Measurements from ENCODE around the gene RPS25. TPM values are rescaled to one million over a fixed set of nuclear protein-coding genes. Genes with fewer than 3 reads are reported as not detected.

The RPS25 gene
- total and polyA plus RNA-seq, 7 donors: 1,350 to 3,409 (median 2,533) TPM

DNA sequence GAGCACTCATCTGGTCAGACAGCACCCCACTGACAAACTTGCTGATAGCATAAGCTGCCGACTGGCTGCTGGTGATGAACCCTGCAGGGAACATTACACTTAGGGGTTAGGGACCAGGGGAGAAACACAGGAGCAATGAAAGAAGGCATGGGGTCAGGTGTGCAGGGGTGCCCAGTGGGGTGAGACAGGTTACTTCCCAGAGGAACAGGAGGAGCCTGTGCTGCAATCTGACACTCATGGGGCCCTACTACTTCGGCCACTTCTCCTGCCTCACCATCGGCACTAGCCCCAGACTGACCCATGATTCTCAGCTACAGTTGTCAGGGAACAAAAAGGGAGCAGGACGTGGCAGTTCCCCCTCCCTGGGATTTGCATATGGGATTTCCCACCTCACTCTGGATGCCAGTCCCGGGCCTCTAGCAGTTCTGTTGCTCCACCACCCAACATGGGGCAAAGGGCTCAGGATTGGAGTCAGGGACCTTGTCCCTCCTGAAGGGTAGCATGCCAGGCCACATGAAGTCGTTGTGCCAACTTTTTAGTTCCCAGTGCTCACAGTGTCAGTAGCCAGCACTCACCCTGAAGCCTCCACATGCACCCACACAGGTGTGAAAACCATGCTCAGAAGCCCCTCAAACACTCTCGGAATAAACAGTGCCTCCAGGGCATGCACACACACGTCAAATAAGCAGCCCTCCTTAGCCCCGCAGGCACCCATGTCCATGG is 10.4 kb upstream of the RPS25 start:
- TF ChIP-seq POLR2A (IDR thresholded peaks at IDR 0.05) (no peak), POLR2AphosphoS5 (IDR thresholded peaks at IDR 0.05) (no peak), EP300 (IDR thresholded peaks at IDR 0.05) (no peak)
- TF ChIP-seq, protein P1, sequence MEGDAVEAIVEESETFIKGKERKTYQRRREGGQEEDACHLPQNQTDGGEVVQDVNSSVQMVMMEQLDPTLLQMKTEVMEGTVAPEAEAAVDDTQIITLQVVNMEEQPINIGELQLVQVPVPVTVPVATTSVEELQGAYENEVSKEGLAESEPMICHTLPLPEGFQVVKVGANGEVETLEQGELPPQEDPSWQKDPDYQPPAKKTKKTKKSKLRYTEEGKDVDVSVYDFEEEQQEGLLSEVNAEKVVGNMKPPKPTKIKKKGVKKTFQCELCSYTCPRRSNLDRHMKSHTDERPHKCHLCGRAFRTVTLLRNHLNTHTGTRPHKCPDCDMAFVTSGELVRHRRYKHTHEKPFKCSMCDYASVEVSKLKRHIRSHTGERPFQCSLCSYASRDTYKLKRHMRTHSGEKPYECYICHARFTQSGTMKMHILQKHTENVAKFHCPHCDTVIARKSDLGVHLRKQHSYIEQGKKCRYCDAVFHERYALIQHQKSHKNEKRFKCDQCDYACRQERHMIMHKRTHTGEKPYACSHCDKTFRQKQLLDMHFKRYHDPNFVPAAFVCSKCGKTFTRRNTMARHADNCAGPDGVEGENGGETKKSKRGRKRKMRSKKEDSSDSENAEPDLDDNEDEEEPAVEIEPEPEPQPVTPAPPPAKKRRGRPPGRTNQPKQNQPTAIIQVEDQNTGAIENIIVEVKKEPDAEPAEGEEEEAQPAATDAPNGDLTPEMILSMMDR (IDR thresholded peaks at IDR 0.05): no peak
- Histone ChIP-seq H3K4me3 (no peak overlapping the region), H3K27me3 (no peaks in the 10 kb centered on the region), H3K9me3 (no peaks in the 10 kb centered on the region), H3K4me1 (peaks cover 0 to 17% (median 16%) of the 10 kb centered on the region in 4 donors), H3K36me3 (peaks cover 7 to 34% (median 10%) of the 10 kb centered on the region in 4 donors), H3K27ac (no peak overlapping the region)
- 28 to 70% methylated on average over 9 of the region's 9 CpGs for WGBS, 2 donors
- no peak for DNase-seq
- intact Hi-C loops (cut with DNase I): no loop called here

DNA sequence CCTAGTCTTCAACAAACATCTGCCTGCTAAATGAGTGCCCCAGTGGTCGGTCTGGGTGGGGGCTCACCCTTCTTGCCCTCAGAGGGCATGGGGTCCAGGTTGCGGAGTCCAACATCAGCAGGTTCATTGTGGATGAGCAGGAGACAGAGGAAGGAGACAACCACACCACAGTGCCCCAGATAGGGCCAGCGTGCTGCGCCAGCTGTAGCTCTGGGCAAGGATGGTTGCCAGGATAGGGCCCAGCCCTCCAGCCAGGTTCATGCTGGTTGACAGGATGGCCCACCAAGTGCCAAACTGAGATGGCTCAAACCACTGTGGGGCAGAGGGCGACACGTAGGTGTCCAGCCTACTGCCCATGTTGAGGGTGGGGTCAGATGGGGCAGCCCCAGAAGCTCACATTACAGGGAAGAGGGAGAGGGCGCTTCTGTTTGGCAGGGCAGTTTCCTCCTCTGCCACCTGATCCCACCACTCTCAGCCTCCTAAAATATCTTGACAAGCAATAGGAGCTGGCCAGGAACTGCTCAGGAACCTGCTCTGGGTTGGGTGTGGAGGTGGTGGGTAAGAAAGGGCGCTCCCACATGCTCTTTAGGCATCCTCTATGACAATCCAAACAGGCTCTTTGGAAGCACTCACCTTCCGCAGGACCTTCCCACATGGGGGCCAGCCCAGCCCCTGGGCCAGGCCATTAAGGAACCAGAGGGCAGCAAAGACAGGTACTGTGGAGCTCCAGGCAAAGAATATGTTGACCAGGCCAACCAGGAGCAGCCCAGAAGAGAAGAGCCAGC is 9.6 kb upstream of the RPS25 start:
- H3K27ac ChIP-seq: no peak overlapping the region
- intact Hi-C loops (cut with DNase I): no loop called here
- no peak overlapping the region for H3K4me3 ChIP-seq
- TF ChIP-seq POLR2A (IDR thresholded peaks at IDR 0.05) (no peak), EP300 (IDR thresholded peaks at IDR 0.05) (no peak), POLR2AphosphoS5 (IDR thresholded peaks at IDR 0.05) (no peak)
- TF ChIP-seq, protein P1 (IDR thresholded peaks at IDR 0.05): no peak
- H3K4me1 ChIP-seq: peaks cover 0 to 17% (median 16%) of the 10 kb centered on the region in 4 donors
- H3K36me3 ChIP-seq: peaks cover 12 to 40% (median 14%) of the 10 kb centered on the region in 4 donors
- H3K27me3 ChIP-seq: no peaks in the 10 kb centered on the region
- no peak for DNase-seq
- 74 to 94% methylated on average over 9 of the region's 9 CpGs for WGBS, 2 donors
- H3K9me3 ChIP-seq: no peaks in the 10 kb centered on the region

DNA sequence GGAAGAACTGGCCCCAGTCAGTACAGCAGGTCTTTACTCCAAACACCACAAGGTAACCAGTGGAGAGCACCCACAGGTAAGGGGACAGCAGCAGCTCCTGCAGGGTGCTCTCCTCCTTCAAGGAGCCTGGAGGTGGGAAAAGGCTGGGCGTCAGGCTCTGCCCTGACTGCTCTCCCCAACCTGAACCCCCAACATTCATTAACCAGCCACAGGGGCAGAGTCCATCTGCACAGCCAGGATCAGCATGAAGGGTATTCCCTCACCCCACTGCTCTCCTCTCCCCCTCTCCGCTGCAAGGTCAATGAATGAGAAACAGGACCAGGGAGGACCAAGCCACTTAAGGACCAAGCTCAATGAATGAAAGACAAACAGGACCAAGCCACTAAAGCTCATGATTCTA is 8.8 kb upstream of the RPS25 start:
- H3K27ac ChIP-seq: no peak overlapping the region
- no peak overlapping the region for H3K4me3 ChIP-seq
- H3K4me1 ChIP-seq: peaks cover 0 to 19% (median 16%) of the 10 kb centered on the region in 4 donors
- no peak for TF ChIP-seq POLR2A (IDR thresholded peaks at IDR 0.05)
- no peak for TF ChIP-seq EP300 (IDR thresholded peaks at IDR 0.05)
- no peak for TF ChIP-seq POLR2AphosphoS5 (IDR thresholded peaks at IDR 0.05)
- TF ChIP-seq, protein P1 (IDR thresholded peaks at IDR 0.05): no peak
- no peaks in the 10 kb centered on the region for H3K9me3 ChIP-seq
- H3K36me3 ChIP-seq: peaks cover 14 to 48% (median 19%) of the 10 kb centered on the region in 4 donors
- WGBS, 2 donors: 27 to 68% methylated on average over 2 of the region's 2 CpGs
- H3K27me3 ChIP-seq: no peaks in the 10 kb centered on the region
- intact Hi-C loops (cut with DNase I): no loop called here
- no peak for DNase-seq

DNA sequence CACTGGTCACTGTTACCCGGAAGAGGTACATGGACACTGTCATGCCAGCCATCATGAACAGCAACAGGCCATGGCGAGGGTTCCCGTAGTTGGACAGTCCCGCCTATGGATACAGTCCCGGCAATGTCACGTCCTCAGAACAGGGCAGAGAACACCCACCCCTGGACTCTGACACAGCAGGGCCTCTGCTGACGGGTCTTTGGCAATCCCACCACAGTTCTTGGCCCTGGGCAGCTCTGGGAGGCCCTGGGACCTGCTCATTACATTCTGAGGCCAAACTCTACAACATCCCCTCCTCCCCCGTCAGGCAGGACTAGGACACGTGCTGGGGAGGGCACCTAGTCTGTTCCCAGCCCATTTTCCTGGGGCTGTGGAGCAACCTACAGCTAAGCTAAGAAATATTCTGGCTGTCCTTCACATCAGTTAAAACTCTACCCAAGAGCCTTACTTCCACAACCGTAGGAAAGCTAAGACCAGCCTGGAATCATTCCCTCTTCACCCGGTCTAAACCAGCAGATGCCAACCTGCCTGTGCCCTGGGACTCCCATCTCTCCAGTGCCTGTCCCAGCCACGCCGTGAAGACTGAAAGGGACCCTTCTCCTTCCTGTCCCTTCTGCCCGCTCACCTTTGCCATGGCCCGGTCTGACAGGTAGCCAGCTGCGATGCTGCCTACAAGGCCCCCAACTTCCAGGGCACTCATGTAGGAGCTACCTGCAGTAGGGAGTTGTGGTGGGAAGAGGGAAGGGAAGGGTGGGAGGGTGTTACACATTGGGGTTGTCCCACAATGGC is 8.0 kb upstream of the RPS25 start:
- no peaks in the 10 kb centered on the region for H3K9me3 ChIP-seq
- H3K27me3 ChIP-seq: no peaks in the 10 kb centered on the region
- WGBS, 2 donors: 89 to 91% methylated on average over 16 of the region's 16 CpGs
- no peak overlapping the region for H3K27ac ChIP-seq
- DNase-seq: peak; percentile 47
- H3K4me1 ChIP-seq: peaks cover 0 to 22% (median 20%) of the 10 kb centered on the region in 4 donors
- intact Hi-C loops (cut with DNase I): no loop called here
- TF ChIP-seq POLR2A (IDR thresholded peaks at IDR 0.05) (no peak), POLR2AphosphoS5 (IDR thresholded peaks at IDR 0.05) (no peak), EP300 (IDR thresholded peaks at IDR 0.05) (no peak)
- TF ChIP-seq, protein P1 (IDR thresholded peaks at IDR 0.05): no peak
- peaks cover 14 to 56% (median 24%) of the 10 kb centered on the region in 4 donors for H3K36me3 ChIP-seq
- H3K4me3 ChIP-seq: no peak overlapping the region

All from sigmoid colon (tissue), 7 donors.